Aorta (tissue), 5 donors: ENCODE results near the gene AGBL4. TPM values are rescaled to one million over a fixed set of nuclear protein-coding genes. Genes with fewer than 3 reads are reported as not detected.
"Not testable (repeated sequence)": the region's sequence is repeated elsewhere in the genome, so short reads cannot be mapped to it uniquely, and the experiment has no call there.

Experiments used
- ATAC-seq: fragments of 200-7000 bp; cut with Tn5 transposase; one replicate; pipeline ENCODE4 v1.9.1; 2022; ENCODE audit warnings: moderate library complexity; ENCODE audit not compliant: low FRiP score
- DNase-seq, 2 donors: peaks; one replicate each; pipeline ENCODE4 v3.0.0-alpha.2; 2020
- H3K27ac ChIP-seq, 2 donors: one replicate each; pipeline ENCODE4 v1.5.1; 2013; ENCODE audit warnings: low read length in 2 of 2, mild to moderate bottlenecking in 2 of 2, moderate library complexity in 2 of 2, control low read depth in 1 of 2, inconsistent platforms in 1 of 2, low read depth in 1 of 2
- H3K27me3 ChIP-seq, 2 donors: one replicate each; pipeline ENCODE4 v1.6.1; 2013; ENCODE audit warnings: control low read depth in 1 of 2, low read length in 1 of 2, mild to moderate bottlenecking in 1 of 2, moderate library complexity in 1 of 2; ENCODE audit not compliant: insufficient read depth in 2 of 2, control insufficient read depth in 1 of 2
- H3K36me3 ChIP-seq, 2 donors: one replicate each; pipeline ENCODE4 v1.6.1; 2013; ENCODE audit warnings: control low read depth in 1 of 2, low read length in 1 of 2, mild to moderate bottlenecking in 1 of 2; ENCODE audit not compliant: insufficient read depth in 2 of 2, control insufficient read depth in 1 of 2
- H3K4me1 ChIP-seq, 2 donors: one replicate each; pipeline ENCODE4 v1.6.1; 2013; ENCODE audit warnings: low read length in 2 of 2, control low read depth in 1 of 2, mild to moderate bottlenecking in 1 of 2, moderate library complexity in 1 of 2; ENCODE audit not compliant: insufficient read depth in 2 of 2, control insufficient read depth in 1 of 2
- H3K4me3 ChIP-seq, 2 donors: one replicate each; pipeline ENCODE4 v1.5.1; 2013; ENCODE audit warnings: low read length in 2 of 2, control low read depth in 1 of 2, mild to moderate bottlenecking in 1 of 2
- H3K9me3 ChIP-seq: one replicate; pipeline ENCODE4 v1.6.1; 2013; ENCODE audit warnings: mild to moderate bottlenecking, low read length; ENCODE audit not compliant: control insufficient read depth
- WGBS, 2 donors: extraction: QIAGEN DNeasy Blood & Tissue Kit; methylation state at CpG; one replicate each; pipeline ENCODE4 v1.1.7; 2013; 5-methylcytosine and 5-hydroxymethylcytosine counted together
- intact Hi-C, 2 donors: fragments of 100-400 bp; cut with DNase I; formaldehyde crosslinking; loops; one replicate each; pipeline versions ENCODE4 v1.14.2 to v1.15.0; 2022
- polyA plus RNA-seq, 2 donors: library from polyadenylated mRNA; stranded (reverse); fragments of 200-250 nt; gene quantifications; one replicate each; pipeline ENCODE4 v1.2.3, GENCODE V29; 2013
- total RNA-seq, 2 donors: library from RNA; stranded (reverse); fragmentation: NEBNext Ultra II Directional; extraction: Animal tissue kit (Norgen Biotek cat#: 25700); gene quantifications; one replicate each; pipeline ENCODE4 v1.2.1, GENCODE V29; 2021
- donor health status: healthy with polysubstance abuse.
- donor health status: Bipolar disorder and iron deficiency.
- donor health status: DM: no; HTN: no; CAD: no.
- donor health status: DM: no; HTN: no; CAD: no.
- donor health status: DM: yes; HTN: yes; CAD: no.

AGBL4 gene
- total and polyA plus RNA-seq, 4 donors, result 0.18 TPM; not detected in 3

DNA sequence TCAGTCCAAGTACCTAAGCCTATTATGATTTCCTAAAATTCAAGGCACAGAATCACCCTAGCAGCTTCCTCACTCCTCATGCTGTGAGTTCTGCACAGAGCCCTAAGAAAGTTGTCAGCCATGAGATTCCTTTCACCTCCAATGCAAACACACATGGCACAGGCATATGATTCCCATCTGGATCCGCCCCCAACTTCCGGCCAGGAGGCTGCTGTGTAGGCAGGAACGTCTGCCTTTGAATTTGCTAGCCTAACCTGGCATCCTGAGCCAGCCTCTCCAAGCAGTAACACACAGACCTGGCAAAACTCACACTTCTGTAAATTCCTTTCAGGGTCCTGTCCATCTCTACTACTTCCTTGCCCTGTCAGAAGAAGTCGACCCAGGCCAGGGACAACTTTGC is 726.0 kb downstream of the AGBL4 start:
- no peaks in the 10 kb centered on the region for H3K36me3 ChIP-seq
- ATAC-seq (no peak), DNase-seq (no peak)
- H3K27ac ChIP-seq, result no peak overlapping the region
- H3K27me3 ChIP-seq, result no peaks in the 10 kb centered on the region
- no peaks in the 10 kb centered on the region for H3K4me1 ChIP-seq
- WGBS, 2 donors, result 27 to 28% methylated on average over 4 of the region's 4 CpGs
- H3K9me3 ChIP-seq, result no peaks in the 10 kb centered on the region
- H3K4me3 ChIP-seq, result no peak overlapping the region
- intact Hi-C loops, result no loop called here

DNA sequence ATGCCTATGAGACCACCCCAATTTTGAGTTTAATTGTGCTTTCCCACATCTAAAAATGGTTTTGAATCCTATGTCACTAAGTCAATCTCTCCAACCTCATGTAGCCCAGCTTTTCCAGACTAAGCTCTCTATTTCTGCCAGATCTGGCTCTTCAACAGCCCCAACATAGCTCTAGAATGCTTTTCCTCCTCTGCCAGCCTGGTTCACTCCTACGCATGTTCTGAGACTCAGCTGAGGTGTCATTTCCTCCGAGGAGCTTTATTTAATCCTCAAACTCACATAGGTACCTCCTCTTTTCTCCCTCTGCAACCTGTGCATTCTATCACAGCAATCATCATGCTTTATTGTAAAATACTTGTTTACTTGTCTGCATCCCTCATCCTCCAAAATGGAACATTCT is 729.2 kb downstream of the AGBL4 start:
- H3K9me3 ChIP-seq, result no peaks in the 10 kb centered on the region
- 75 to 81% methylated on average over 2 of the region's 2 CpGs for WGBS, 2 donors
- no peaks in the 10 kb centered on the region for H3K4me1 ChIP-seq
- DNase-seq (no peak), ATAC-seq (no peak)
- intact Hi-C loops, result no loop called here
- H3K4me3 ChIP-seq, result no peak overlapping the region
- H3K27me3 ChIP-seq, result no peaks in the 10 kb centered on the region
- no peak overlapping the region for H3K27ac ChIP-seq
- no peaks in the 10 kb centered on the region for H3K36me3 ChIP-seq

DNA sequence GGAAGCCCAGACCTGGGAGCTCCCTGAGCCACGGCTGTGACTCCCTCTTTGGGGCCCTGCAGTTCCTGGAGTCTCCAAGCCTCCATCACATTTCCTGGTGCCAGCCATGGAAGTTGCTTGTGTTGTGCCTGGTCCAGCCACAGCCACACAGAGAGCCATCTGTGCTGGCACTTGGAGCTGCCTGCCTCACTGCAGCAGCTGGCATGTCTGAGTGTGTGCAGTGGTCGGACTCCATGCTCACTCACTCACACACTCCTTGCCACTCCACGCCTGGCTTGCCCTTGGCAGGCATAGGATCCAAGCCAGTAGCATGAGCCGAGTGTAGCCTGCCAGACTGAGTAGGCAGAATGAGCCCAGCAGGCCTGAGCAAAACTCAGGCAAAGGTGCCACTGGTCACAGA is 730.7 kb downstream of the AGBL4 start:
- WGBS, 2 donors, result 60 to 65% methylated on average over 4 of the region's 4 CpGs
- ATAC-seq, result no peak

DNA sequence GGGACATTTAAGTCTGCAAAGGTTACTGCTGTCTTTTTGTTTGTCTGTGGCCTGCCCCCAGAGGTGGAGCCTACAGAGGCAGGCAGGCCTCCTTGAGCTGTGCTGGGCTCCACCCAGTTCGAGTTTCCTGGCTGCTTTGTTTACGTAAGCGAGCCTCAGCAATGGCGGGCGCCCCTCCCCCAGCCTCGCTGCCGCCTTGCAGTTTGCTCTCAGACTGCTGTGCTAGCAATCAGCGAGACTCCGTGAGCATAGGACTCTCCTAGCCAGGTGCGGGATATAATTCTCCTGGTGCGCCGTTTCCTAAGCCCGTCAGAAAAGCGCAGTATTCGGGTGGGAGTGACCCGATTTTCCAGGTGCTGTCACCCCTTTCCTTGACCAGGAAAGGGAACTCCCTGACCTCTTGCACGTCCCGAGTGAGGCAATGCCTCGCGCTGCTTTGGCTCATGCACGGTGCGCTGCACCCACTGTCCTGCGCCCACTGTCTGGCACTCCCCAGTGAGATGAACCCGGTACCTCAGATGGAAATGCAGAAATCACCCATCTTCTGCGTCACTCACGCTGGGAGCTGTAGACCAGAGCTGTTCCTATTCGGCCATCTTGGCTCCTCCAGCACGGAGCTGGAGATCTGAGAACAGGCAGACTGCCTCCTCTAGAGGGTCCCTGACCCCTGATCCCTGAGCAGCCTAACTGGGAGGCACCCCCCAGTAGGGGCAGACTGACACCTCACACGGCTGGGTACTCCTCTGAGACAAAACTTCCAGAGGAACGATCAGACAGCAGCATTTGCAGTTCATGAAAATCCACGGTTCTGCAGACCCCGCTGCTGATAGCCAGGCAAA is 766.3 kb downstream of the AGBL4 start:
- DNase-seq, H3K27ac ChIP-seq: not testable (repeated sequence)
- WGBS, 2 donors, result 76 to 82% methylated on average over 31 to 32 of the region's 32 CpGs

More for the DNA sequence above, 730.7 kb downstream of the AGBL4 start:
- intact Hi-C loops, result no loop called here
- Histone ChIP-seq H3K27ac (no peak overlapping the region), H3K27me3 (no peaks in the 10 kb centered on the region), H3K9me3 (no peaks in the 10 kb centered on the region), H3K4me1 (no peaks in the 10 kb centered on the region), H3K4me3 (no peak overlapping the region), H3K36me3 (no peaks in the 10 kb centered on the region)
- DNase-seq, result no peak

DNA sequence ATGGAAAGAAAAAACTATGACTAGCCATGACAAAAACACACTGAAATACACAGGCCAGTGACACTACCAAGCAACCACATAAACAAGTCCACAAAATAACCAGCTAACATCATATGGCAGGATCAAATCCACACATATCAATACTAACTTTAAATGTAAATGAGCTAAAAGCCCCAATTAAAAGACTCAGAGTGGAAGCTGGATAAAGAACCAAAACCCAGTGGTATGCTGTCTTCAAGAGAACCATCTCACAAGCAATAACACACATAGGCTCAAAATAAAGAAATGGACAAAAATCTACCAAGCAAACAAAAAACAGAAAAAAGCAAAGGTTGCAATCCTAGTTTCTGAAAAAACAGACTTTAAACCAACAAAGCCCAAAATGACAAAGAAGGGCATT is 770.8 kb downstream of the AGBL4 start:
- ATAC-seq (no peak), DNase-seq (no peak)
- H3K4me1 ChIP-seq, result no peaks in the 10 kb centered on the region
- no peak overlapping the region for H3K4me3 ChIP-seq
- H3K9me3 ChIP-seq, result peaks cover 3% of the 10 kb centered on the region
- peaks cover 0 to 2% of the 10 kb centered on the region in 2 donors for H3K27me3 ChIP-seq
- intact Hi-C loops, result no loop called here
- H3K27ac ChIP-seq, result no peak overlapping the region
- H3K36me3 ChIP-seq, result no peaks in the 10 kb centered on the region

More for the DNA sequence above, 766.3 kb downstream of the AGBL4 start:
- ATAC-seq, H3K4me3 ChIP-seq, H3K36me3 ChIP-seq, intact Hi-C loops, H3K4me1 ChIP-seq, H3K27me3 ChIP-seq, H3K9me3 ChIP-seq: not testable (repeated sequence)

DNA sequence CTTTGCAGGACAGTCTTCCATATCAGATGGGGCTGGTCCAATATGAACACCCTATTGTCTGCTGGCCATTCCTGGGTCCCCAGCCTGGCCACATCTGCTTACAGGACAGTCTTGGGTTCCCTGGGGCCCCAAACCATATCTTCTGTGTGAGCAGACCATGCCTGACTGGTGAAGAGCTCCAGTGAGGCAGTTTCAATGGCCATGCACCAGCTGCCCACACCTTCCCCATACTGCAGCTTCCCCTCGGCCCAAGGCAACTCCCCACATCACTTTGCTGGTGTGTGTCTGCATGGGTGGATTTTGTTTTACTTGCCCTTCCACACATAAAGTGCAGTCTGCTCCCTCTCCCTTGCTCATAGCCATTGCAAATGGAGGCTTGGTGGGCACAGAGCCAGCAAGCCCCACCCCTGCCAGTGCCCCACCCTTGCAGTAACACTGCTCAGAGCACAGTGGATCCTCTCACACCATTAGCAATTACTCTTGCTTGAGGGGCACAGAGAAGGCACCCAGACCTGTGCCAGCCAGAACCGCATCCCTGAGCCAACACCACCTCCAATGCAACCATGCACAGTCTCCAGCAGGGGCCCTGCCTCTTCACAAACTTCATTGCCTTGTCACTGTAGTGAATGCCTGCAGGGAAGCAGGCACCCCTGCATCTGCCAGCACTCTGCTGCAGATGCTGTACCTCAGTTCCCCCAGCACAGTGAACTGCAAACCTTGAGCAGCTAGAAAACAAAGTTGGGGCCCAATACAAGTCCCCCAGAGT is 772.6 kb downstream of the AGBL4 start:
- peaks cover 1% of the 10 kb centered on the region for H3K9me3 ChIP-seq
- H3K4me3 ChIP-seq, result no peak overlapping the region

DNA sequence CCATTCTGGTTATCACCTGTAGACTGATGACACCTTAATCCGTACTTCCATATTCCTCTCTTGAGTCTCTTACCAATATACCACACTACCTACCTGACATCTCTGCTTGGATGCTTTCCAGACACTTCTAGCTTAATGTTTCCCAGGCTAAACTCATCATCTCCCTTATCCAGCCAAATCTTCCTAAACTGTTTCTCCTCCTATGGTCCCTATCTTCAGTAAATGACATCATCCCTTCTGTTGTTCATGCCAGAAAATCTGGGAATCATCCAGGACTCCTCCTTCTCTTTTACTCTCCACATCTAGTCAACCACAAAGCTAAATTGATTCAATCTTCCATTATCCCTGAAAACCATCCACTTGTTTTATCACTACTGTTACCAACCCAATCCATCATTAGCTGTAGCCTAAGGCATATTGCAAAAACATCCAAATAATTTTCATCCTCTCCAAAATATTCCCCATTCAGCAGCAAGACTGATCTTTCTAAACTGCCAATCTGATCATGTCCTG is 783.0 kb downstream of the AGBL4 start:
- intact Hi-C loops, result no loop called here
- no peak for ATAC-seq

More for the DNA sequence above, 772.6 kb downstream of the AGBL4 start:
- Histone ChIP-seq H3K36me3 (no peaks in the 10 kb centered on the region), H3K27ac (no peak overlapping the region), H3K4me1 (no peaks in the 10 kb centered on the region), H3K27me3 (peaks cover 0 to 2% of the 10 kb centered on the region in 2 donors)
- intact Hi-C loops, result no loop called here
- 78 to 82% methylated on average over 2 of the region's 2 CpGs for WGBS, 2 donors
- ATAC-seq, result no peak
- no peak for DNase-seq

DNA sequence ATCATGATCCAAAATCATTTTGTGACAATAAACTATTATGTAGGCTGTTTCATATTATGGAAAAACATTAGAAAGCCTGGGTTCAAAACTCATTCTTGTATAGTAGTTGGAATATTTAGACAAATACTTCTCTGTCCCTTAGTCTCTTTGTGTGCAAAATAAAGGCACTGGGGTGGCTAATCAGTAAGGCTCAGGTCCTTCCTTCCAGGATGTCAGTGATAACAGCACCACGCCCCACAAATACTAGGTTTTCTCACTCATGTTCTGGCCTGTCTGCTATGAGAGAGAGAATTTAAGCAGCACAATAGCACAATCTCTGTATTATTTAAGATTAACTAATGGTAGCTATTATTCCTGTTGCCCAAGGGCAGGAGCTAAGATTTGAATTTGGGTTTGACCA is 788.8 kb downstream of the AGBL4 start:
- 60 to 68% methylated on average over 1 of the region's 1 CpG for WGBS, 2 donors
- no peak for ATAC-seq

More for the DNA sequence above, 783.0 kb downstream of the AGBL4 start:
- H3K36me3 ChIP-seq, result no peaks in the 10 kb centered on the region
- 89 to 93% methylated on average over 1 of the region's 1 CpG for WGBS, 2 donors
- no peak overlapping the region for H3K4me3 ChIP-seq
- H3K27me3 ChIP-seq, result no peaks in the 10 kb centered on the region
- H3K9me3 ChIP-seq, result no peaks in the 10 kb centered on the region
- H3K4me1 ChIP-seq, result no peaks in the 10 kb centered on the region
- H3K27ac ChIP-seq, result no peak overlapping the region
- DNase-seq, result no peak

More for the DNA sequence above, 788.8 kb downstream of the AGBL4 start:
- intact Hi-C loops, result no loop called here
- no peak overlapping the region for H3K27ac ChIP-seq
- H3K9me3 ChIP-seq, result no peaks in the 10 kb centered on the region
- no peak for DNase-seq
- no peaks in the 10 kb centered on the region for H3K27me3 ChIP-seq
- no peaks in the 10 kb centered on the region for H3K36me3 ChIP-seq
- no peak overlapping the region for H3K4me3 ChIP-seq
- no peaks in the 10 kb centered on the region for H3K4me1 ChIP-seq
